Smooth muscle cell of the coronary artery (primary cell): ENCODE results near the gene CFAP69. TPM values are rescaled to one million over a fixed set of nuclear protein-coding genes. Genes with fewer than 3 reads are reported as not detected.

Experiments used
- total RNA-seq: library from RNA; depleted of rRNA; stranded (reverse); fragments of >200 nt; gene quantifications from 2 replicates; pipeline ENCODE4 v1.2.3, GENCODE V29; 2014; ENCODE audit warnings: low replicate concordance

The CFAP69 gene, protein sequence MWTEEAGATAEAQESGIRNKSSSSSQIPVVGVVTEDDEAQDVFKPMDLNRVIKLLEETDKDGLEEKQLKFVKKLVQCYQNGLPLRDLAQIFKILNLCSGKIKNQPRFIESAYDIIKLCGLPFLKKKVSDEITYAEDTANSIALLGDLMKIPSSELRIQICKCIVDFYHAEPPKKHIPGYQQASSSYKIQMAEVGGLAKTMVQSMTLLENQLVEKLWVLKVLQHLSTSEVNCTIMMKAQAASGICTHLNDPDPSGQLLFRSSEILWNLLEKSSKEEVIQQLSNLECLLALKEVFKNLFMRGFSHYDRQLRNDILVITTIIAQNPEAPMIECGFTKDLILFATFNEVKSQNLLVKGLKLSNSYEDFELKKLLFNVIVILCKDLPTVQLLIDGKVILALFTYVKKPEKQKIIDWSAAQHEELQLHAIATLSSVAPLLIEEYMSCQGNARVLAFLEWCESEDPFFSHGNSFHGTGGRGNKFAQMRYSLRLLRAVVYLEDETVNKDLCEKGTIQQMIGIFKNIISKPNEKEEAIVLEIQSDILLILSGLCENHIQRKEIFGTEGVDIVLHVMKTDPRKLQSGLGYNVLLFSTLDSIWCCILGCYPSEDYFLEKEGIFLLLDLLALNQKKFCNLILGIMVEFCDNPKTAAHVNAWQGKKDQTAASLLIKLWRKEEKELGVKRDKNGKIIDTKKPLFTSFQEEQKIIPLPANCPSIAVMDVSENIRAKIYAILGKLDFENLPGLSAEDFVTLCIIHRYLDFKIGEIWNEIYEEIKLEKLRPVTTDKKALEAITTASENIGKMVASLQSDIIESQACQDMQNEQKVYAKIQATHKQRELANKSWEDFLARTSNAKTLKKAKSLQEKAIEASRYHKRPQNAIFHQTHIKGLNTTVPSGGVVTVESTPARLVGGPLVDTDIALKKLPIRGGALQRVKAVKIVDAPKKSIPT
- 3.7 and 19.4 TPM in 2 replicates for total RNA-seq

DNA sequence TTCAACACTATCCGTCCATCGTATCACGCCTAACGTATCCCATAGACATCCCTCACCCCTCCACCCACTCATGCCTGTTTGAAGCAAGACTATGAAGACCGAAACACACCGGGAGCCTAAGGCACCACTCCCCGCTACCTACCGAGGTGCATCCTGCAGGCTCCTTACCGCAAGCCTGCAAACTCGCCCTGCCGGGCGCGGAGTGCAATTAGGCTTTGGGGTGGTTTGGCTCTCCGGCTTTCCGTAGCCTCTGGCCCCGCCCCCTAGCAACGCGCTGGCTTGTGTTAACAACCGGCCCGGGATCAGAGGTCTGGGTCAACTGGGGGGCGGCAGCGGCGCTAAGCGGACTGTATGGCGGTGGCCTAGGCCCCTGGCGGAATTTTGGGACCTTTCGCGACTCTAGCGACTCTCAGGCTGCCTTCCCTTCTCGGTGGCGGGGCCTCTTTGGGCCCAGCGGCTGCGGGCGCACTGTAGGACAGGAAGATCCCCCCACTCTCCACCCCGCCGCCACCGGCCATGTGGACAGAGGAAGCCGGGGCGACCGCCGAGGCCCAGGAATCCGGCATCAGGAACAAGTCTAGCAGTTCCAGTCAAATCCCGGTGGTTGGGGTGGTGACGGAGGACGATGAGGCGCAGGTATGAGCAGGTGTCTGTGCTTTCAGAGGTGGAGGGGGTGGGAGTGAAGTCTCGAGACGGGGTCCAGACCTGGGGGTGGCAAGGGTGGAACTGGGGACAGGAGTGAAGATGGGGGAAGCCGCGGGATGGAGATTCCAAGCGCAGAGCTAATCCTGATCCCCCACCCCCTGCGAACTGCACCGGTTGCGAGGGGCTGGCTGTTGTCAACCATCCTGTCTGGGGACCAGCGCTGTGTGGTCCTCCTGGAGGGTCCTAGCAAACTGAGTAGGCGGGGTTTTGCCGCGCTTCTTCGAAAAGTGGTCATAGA, at the start of gene CFAP69:
Gene CFAP69, plus strand, starts transcription at position 266 of the 943 bp plus-strand sequence. Its CDS starts 251 bp downstream, at position 517.

DNA sequence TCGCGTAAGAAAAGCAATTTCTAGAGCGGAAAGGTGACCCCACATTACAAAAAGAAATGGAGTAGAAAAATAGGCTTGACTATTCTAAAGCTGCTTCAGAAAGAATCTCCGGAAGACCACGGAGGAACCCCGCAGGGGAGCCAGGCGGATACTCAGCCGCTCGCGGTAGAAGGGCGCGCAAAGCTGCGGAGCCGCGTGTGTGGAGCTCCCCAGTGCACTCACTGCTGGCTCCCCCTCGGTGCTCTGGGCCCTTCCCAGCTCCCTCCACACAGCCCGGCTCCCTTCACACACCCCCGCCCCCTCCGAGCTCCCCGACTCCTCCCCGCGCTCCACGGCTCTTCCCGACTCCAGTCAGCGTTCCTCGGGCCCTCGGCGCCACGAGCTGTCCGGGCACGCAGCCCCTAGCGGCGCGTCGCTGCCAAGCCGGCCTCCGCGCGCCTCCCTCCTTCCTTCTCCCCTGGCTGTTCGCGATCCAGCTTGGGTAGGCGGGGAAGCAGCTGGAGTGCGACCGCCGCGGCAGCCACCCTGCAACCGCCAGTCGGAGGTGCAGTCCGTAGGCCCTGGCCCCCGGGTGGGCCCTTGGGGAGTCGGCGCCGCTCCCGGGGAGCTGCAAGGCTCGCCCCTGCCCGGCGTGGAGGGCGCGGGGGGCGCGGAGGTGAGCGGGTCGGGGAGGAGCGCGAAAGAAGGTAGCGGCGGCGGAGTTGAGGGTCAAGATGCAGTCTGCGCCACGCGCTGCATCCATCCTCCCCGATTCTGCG, 33.4 kb upstream of the CFAP69 start, which contains the start of gene STEAP2:
Gene STEAP2, plus strand, starts transcription at position 350 of the 758 bp plus-strand sequence. CDS start 13,343 bp downstream, outside the sequence.

DNA sequence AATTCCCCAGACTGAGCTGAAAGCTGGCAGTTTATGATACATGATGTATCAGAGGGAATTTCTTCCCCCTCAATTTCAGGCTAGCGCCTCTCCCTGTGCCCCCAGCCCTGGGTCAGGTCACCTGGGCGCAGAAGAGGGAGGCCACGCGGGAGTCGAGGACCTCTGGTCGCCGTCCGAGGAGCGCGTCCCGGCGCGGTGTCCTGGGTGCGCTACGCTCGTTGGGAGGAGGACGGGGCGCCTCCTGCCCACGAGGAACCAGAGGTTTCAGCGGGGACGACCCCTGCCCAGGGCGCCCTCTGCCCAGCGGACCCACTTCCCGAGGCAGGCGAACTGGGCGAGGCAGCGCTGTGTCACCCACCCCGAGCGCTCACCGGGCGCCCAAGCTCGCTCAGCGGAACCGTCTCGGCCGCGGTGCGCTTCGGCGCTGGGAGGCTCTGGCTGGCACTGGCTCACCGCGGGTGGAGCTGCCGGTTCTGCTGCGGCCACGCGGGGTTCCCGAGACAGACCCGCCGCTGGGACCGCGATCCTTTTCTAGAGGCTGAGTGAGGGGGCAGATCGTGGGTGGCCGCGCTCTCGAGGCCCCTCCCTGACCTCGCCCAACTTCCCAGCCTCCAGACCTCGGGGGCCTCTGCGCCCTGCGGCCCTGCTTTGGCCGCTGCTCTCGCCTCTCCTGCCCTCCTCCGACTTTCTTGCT, 76.0 kb downstream of the CFAP69 start, which contains the start of gene FAM237B:
Gene FAM237B, minus strand, starts transcription at position 504 of the 694 bp plus-strand sequence. CDS start 1,556 bp downstream, outside the sequence.

DNA sequence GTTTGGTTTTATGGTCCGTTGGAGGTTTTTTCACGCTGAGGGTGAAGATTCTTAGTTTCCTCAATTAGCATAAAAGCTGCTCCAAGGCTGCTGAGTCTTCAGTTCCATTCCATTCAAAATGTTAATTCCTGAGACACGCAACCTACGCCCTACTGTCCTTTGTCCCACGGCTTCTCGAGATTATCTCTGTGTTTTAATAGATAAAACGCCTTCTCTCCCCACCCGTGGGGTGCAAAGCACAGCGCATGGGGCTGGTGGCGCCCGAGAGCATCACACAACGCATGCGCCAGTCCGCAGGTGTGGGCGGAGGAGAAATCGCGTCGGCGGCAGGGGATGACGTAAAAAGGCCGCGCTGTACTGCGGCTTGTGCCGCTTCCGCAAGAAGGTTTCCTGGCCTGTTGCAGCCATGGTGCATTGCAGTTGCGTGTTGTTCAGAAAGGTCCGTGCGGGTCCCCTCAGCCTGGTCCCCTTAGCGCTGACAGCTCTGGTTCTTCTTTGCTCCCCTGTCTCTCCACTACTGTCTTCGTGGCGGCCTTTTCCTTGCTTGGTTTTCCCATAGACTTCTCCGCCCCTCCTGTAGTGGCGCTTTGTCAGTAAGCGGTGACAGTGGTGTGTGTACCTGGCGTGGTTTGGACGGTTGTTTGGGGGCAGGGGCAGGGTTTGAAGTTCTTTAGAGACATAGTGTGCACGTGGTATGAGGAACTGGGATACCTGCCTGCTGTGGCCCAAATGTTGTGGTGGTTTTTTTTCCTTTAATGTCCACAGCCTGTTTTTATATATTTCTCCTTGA, 101.6 kb downstream of the CFAP69 start, which contains the start of gene GTPBP10:
Gene GTPBP10, plus strand, starts transcription at position 381 of the 790 bp plus-strand sequence. Its CDS starts 26 bp downstream, at position 407.

Other genes with a start within 250 kb of the CFAP69 start
- gene STEAP1, start 90.7 kb upstream of the CFAP69 start, total RNA-seq, result 8.9 and 53.9 TPM in 2 replicates
- gene STEAP2, start 33.4 kb upstream of the CFAP69 start, total RNA-seq, result 2.6 and 48.2 TPM in 2 replicates
- gene FAM237B, start 76.1 kb downstream of the CFAP69 start, total RNA-seq, result not detected in 2 replicates
- 11.5 and 17.9 TPM in 2 replicates for gene GTPBP10, start 101.5 kb downstream of the CFAP69 start, total RNA-seq
- gene CLDN12, start 158.3 kb downstream of the CFAP69 start, total RNA-seq, result 21.2 and 36.4 TPM in 2 replicates
- gene PTTG1IP2, start 224.5 kb downstream of the CFAP69 start, total RNA-seq, result not detected in 2 replicates